Measurements from ENCODE around the gene DEK. TPM values are rescaled to one million over a fixed set of nuclear protein-coding genes. Genes with fewer than 3 reads are reported as not detected.
"Not testable (repeated sequence)": the region's sequence is repeated elsewhere in the genome, so short reads cannot be mapped to it uniquely, and the experiment has no call there.

Gene DEK
- 77.6 and 84.5 TPM in 2 replicates for total RNA-seq

- peak; percentile 84 to 93 for DNase-seq (ENCODE audit: low read depth in 2 of 2)
Observed at GRCh38 chr6:18264219-18264922, at the start of gene DEK. Gene DEK, minus strand, starts transcription at chr6:18264530. Its CDS starts 543 bp downstream, at chr6:18263987.

GRCh38 chr6:18312368-18312767 lies 48.0 kb upstream of the DEK start:
- DNase-seq (ENCODE audit: low read depth in 2 of 2): no peak

DNA sequence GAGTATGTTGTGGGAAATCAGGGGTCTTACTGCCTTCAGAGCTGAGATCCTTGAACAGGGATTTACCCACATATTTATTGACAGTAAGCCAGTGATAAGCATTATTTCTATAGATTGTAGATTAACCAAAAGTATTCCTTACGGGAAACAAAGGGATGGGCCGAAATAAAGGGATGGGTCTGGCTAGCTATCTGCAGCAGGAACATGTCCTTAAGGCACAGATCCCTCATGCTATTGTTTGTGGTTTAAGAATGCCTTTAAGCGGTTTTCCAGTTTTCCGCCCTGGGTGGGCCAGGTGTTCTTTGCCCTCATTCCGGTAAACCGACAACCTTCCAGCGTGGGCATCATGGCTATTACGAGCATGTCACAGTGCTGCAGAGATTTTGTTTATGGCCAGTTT lies 45.7 kb upstream of the DEK start:
- not testable (repeated sequence) for DNase-seq (ENCODE audit: low read depth in 2 of 2)

DNA sequence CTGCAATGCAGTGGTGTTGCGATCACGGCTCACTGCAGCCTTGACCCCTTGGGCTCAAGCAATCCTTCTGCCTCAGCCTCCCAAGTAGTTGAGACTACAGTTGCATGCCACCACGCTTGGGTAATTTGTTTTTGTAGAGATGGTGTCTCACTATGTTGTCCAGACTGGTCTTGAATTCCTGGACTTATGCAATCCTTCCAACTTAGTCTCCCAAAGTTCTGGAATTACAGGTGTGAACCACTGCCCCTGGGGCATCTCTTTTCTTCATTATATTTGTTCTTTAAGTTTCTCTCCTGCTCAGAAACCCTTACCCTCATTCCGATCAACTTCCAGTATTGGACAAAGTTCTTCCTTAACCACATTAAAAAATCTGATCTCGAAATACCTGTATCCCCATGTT lies 44.7 kb upstream of the DEK start:
- DNase-seq (ENCODE audit: low read depth in 2 of 2): no peak

- no peak for DNase-seq (ENCODE audit: low read depth in 2 of 2)
Observed at GRCh38 chr6:18308070-18308735, 43.9 kb upstream of the DEK start.

GRCh38 chr6:18306977-18307376 lies 42.6 kb upstream of the DEK start:
- no peak for DNase-seq (ENCODE audit: low read depth in 2 of 2)

- DNase-seq (ENCODE audit: low read depth in 2 of 2): peak; percentile 45 to 48
Observed at GRCh38 chr6:18302561-18303439, 38.5 kb upstream of the DEK start.

GRCh38 chr6:18293076-18293904 lies 29.0 kb upstream of the DEK start:
- no peak for DNase-seq (ENCODE audit: low read depth in 2 of 2)

DNA sequence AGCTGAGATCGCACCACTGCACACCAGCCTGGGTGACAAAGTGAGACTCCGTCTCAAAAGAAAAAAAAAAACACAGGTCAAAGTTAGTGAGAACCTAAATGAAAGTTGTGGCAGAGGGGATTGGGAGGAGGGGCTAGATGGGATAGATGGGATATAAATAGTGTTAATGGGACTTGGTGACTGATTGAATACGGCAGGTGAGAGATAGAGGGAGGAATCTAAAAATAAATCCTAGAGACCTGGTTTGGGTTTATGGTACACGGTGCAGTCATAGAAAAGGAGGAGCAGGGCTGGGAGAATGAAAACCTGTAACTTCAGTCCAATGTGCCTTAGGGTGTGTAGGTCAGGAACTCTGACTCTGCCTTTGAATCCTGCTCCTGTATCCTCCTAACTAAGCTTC lies 25.0 kb upstream of the DEK start:
- no peak for DNase-seq (ENCODE audit: low read depth in 2 of 2)

DNA sequence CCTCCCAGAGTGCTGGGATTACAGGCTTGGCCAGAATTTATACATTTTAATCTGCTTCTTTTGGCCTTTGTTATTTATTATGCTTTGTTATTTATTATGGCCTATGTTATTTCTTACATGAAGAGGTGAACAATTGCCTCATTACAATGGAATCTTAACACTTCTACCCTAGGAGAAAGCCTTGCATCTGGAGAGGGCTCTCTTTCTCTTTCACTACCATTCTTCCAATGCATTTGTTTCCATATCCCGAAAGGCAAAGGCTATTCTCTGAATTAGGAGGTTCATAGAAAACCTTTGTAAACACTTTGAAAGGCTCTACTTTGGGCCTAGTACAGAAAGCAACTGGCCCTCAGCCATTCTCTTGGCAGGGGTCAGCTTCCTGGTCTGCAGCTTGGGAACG lies 19.9 kb upstream of the DEK start:
- DNase-seq (ENCODE audit: low read depth in 2 of 2): no peak

- DNase-seq (ENCODE audit: low read depth in 2 of 2): no peak
Observed at GRCh38 chr6:18281564-18281963, 17.2 kb upstream of the DEK start.

- no peak for DNase-seq (ENCODE audit: low read depth in 2 of 2)
Observed at GRCh38 chr6:18280084-18280483, 15.8 kb upstream of the DEK start.

GRCh38 chr6:18279422-18279821 lies 15.1 kb upstream of the DEK start:
- DNase-seq (ENCODE audit: low read depth in 2 of 2): no peak

- no peak for DNase-seq (ENCODE audit: low read depth in 2 of 2)
Observed at GRCh38 chr6:18277237-18278006, 13.1 kb upstream of the DEK start.

DNA sequence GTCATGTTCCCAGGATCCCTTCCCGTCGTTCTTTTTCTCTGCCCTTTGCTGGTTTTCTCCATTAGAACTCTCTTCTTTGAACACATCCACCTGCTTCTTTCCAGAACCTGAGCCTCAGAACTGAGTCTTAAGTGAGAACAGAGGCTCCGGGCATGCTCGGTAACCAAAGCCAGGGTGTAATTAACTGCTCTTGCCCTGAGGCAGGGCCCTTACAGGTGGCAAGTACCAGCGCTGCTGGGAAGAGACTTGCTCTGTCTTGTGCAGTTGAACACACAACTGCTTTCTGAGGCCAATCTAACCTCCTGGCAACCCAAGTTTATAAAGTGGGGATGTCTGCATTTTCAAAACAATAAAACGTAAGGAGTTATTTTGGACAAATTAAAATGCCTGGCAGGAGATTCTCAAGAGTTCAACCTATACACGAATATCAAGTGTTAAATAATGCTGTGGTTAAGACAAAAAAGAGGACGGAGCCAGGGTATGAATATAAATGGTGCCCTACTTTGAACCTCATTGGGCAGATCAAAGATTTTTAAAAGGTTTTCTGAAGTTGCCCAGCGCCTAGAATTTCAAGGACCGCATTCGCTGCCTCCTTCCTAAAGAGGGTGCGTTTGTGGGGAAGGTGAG lies 12.4 kb upstream of the DEK start:
- no peak for DNase-seq (ENCODE audit: low read depth in 2 of 2)

DNA sequence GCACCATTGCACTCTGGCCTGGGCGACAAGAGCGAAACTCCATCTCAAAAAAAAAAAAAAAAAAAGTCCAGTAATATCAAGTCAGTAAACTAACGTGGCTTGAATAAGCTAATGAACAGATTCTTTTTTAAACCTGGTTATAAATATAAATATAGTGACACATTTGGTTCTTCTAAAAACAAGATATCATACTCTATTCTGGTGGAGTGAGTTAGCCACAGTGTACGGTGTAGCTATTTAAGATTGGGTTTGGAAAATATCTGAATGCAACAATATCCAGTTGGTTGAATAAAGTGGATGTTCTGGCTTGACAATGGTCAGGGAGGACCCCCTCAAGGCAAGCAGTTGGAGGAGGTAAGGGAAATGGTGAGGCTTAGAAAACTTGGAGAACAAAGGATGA lies 5.9 kb upstream of the DEK start:
- DNase-seq (ENCODE audit: low read depth in 2 of 2): no peak

DNA sequence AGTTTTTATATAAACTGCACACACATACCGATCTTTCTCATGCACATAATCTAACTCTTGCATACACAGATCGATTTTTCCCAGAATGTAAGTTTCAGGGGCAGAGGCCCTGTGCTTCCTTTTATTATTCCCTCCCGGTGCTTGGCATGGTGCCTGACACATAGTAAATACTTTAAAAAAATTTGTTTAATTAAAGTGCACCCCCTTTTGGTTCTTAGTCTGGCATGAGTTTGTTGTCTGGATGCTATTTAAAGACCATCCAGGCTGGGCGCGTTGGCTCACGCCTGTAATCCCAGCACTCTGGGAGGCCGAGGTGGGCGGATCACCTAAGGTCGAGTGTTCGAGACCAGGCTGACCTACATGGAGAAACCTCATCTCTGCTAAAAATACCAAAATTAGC lies 5.4 kb upstream of the DEK start:
- DNase-seq (ENCODE audit: low read depth in 2 of 2): no peak

DNA sequence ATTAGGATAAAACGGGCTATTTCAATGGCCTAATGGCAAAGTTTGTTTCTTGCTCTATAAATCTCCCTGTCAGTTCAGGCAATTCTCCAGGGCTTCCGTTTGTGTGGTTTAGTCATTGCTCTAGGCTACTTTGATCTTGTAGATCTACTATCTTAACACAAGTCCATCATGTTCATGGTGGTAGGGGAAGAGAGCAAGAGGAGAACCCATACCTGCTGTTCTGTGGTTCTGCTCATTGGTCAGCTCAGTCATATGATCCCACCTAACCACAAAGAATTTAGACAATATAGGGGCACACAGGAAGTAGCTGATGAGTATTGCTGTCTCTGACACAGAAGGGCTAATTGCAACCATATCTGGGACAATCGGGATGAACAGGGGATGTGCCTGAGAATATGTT lies 4.9 kb upstream of the DEK start:
- DNase-seq (ENCODE audit: low read depth in 2 of 2): peak in 1 of 2 donors; percentile 55

GRCh38 chr6:18268066-18268465 lies 3.7 kb upstream of the DEK start:
- no peak for DNase-seq (ENCODE audit: low read depth in 2 of 2)

DNA sequence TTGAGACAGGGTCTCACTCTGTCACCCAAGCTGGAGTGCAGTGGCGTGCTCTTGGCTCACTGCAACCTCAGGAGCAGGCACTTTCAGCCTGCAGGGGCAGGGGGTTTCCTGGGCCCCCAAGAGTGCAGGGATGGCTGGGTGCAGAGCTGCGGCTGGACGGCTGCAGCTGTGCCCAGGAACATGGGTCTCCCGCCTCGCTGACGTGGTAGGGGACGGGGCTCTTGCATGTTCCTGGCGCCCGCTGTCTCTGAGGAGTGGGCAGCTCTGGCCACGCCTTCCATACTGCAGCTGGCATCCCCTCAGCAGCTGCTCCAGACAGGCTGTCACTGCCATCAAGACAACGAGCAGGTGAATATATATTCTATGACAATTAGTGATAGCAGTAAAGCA lies 2.2 kb upstream of the DEK start:
- no peak for DNase-seq (ENCODE audit: low read depth in 2 of 2)
